WERI-Rb-1 (cell line): ENCODE results near the gene ANK2.

Experiments
- DNase-seq: peaks from one replicate; pipeline ENCODE4 v3.0.0-alpha.2; 2020
- H3K27ac ChIP-seq: fragments of 250-450 bp; sonication (Bioruptor Pico); 2 replicates; pipeline ENCODE4 v1.5.1; 2020; ENCODE audit warnings: mild to moderate bottlenecking, moderate library complexity
- H3K27me3 ChIP-seq: fragments of 250-450 bp; sonication (Bioruptor Pico); 2 replicates; pipeline ENCODE4 v1.5.1; 2021; ENCODE audit warnings: mild to moderate bottlenecking, low read depth, moderate library complexity; ENCODE audit not compliant: insufficient read depth, severe bottlenecking
- H3K36me3 ChIP-seq: fragments of 250-450 bp; sonication (Bioruptor Pico); 2 replicates; pipeline ENCODE4 v1.5.1; 2020; ENCODE audit warnings: mild to moderate bottlenecking, moderate library complexity
- H3K4me3 ChIP-seq: 2 replicates; pipeline ENCODE4 v1.5.1; 2011; ENCODE audit warnings: low read depth, mild to moderate bottlenecking, control low read depth, low read length
- H3K9me3 ChIP-seq: fragments of 250-450 bp; sonication (Bioruptor Pico); 2 replicates; pipeline ENCODE4 v1.5.1; 2021; ENCODE audit warnings: mild to moderate bottlenecking, moderate library complexity; ENCODE audit not compliant: severe bottlenecking
- TF ChIP-seq, protein P1 (sequence below): IDR thresholded peaks from 2 replicates; pipeline ENCODE4 v1.5.1; 2011; ENCODE audit warnings: low read depth, mild to moderate bottlenecking, control low read depth, inconsistent platforms, low read length

ANK2 gene

DNA sequence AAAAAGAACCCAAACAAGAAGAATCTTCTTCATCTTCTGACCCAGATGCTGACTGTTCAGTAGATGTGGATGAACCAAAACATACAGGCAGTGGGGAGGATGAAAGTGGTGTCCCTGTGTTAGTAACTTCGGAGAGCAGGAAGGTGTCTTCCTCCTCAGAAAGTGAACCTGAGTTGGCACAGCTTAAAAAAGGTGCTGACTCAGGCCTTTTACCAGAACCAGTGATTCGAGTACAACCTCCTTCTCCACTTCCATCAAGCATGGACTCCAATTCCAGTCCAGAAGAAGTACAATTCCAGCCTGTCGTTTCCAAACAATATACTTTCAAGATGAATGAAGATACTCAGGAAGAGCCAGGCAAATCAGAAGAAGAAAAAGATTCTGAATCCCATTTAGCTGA is 307.0 kb downstream of the ANK2 start:
- H3K27ac ChIP-seq: no peak overlapping the region
- TF ChIP-seq, protein P1, sequence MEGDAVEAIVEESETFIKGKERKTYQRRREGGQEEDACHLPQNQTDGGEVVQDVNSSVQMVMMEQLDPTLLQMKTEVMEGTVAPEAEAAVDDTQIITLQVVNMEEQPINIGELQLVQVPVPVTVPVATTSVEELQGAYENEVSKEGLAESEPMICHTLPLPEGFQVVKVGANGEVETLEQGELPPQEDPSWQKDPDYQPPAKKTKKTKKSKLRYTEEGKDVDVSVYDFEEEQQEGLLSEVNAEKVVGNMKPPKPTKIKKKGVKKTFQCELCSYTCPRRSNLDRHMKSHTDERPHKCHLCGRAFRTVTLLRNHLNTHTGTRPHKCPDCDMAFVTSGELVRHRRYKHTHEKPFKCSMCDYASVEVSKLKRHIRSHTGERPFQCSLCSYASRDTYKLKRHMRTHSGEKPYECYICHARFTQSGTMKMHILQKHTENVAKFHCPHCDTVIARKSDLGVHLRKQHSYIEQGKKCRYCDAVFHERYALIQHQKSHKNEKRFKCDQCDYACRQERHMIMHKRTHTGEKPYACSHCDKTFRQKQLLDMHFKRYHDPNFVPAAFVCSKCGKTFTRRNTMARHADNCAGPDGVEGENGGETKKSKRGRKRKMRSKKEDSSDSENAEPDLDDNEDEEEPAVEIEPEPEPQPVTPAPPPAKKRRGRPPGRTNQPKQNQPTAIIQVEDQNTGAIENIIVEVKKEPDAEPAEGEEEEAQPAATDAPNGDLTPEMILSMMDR: no peak
- H3K27me3 ChIP-seq: no peaks in the 10 kb centered on the region
- DNase-seq: no peak
- no peaks in the 10 kb centered on the region for H3K9me3 ChIP-seq
- H3K4me3 ChIP-seq: no peak overlapping the region
- no peaks in the 10 kb centered on the region; the same call in 1 of the 2 replicates for H3K36me3 ChIP-seq

DNA sequence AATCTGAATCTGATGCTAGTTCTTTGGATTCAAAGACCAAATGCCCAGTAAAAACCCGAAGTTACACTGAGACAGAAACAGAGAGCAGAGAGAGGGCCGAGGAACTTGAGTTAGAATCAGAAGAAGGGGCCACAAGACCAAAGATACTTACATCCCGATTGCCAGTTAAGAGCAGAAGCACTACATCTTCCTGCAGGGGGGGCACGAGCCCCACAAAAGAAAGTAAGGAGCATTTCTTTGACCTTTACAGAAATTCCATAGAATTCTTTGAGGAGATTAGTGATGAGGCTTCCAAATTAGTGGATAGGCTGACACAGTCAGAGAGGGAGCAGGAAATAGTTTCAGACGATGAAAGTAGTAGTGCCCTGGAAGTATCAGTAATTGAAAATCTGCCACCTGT is 309.3 kb downstream of the ANK2 start:
- TF ChIP-seq, protein P1: no peak
- H3K36me3 ChIP-seq: no peaks in the 10 kb centered on the region; the same call in 1 of the 2 replicates
- no peak overlapping the region for H3K4me3 ChIP-seq
- DNase-seq: no peak
- no peaks in the 10 kb centered on the region for H3K27me3 ChIP-seq
- H3K9me3 ChIP-seq: no peaks in the 10 kb centered on the region
- no peak overlapping the region for H3K27ac ChIP-seq

DNA sequence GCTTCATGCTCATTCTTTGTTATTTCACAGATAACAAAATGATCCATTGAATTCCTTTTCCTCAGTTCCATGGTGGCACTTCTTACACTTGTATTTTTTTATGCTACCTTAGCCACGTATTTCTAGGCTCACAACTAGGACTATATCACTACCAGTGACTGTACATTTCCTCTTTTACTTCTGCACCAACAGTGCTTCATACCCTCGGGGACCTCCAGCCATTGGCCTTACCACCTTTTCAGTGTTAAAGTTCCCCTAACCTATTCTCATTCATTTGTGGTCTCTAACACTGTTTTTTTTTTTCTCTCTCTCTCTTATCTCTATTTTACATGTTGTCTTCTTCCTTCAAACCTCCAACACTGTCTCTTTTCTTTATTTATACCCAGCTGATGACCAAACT is 315.9 kb downstream of the ANK2 start:
- no peak overlapping the region for H3K4me3 ChIP-seq
- H3K27ac ChIP-seq: no peak overlapping the region
- H3K9me3 ChIP-seq: no peaks in the 10 kb centered on the region
- peaks cover 12% of the 10 kb centered on the region for H3K36me3 ChIP-seq
- no peak for DNase-seq
- TF ChIP-seq, protein P1: no peak
- no peaks in the 10 kb centered on the region for H3K27me3 ChIP-seq

DNA sequence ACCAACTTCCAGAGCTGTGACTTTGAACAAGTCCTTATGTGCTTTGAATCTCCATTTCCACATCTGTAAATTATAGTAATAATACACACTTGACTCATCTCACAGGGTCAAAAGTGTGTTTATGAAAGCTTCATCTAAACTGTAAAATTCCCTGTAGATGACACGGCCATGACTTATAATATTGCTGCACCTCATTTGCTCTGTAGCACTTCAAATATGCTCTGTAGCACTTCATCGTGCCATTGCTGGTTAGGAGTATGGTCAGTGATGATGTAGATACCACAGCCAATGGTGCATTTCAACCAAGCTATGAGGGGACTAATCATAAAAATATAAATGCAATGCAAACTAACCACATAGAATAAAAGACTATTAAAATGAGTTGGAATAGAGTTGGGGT is 318.6 kb downstream of the ANK2 start:
- H3K36me3 ChIP-seq: peaks cover 12% of the 10 kb centered on the region
- TF ChIP-seq, protein P1: no peak
- H3K27me3 ChIP-seq: no peaks in the 10 kb centered on the region
- no peak for DNase-seq
- H3K9me3 ChIP-seq: no peaks in the 10 kb centered on the region
- no peak overlapping the region for H3K27ac ChIP-seq
- no peak overlapping the region for H3K4me3 ChIP-seq

DNA sequence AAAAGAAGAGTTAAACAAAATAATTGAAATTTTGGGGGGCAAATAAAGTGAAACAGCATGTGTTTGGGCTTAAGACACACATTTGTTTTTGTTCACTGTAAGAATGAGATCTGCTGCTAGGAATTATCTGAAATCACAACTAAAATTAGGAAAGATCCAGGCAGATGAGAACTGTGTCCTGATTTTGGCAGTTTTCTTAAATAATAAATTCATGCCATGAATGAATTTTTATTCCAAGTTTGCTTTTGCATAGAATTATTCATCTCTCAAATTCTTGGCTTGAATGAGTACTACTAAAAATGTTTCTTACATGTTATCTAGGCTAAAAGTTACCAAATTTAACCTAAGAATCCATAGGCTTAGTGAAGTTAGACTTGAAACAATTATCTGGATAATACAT is 321.7 kb downstream of the ANK2 start:
- no peak overlapping the region for H3K4me3 ChIP-seq
- TF ChIP-seq, protein P1: no peak
- no peaks in the 10 kb centered on the region for H3K9me3 ChIP-seq
- H3K27me3 ChIP-seq: no peaks in the 10 kb centered on the region
- no peak overlapping the region for H3K27ac ChIP-seq
- H3K36me3 ChIP-seq: peaks cover 17% of the 10 kb centered on the region
- DNase-seq: no peak

DNA sequence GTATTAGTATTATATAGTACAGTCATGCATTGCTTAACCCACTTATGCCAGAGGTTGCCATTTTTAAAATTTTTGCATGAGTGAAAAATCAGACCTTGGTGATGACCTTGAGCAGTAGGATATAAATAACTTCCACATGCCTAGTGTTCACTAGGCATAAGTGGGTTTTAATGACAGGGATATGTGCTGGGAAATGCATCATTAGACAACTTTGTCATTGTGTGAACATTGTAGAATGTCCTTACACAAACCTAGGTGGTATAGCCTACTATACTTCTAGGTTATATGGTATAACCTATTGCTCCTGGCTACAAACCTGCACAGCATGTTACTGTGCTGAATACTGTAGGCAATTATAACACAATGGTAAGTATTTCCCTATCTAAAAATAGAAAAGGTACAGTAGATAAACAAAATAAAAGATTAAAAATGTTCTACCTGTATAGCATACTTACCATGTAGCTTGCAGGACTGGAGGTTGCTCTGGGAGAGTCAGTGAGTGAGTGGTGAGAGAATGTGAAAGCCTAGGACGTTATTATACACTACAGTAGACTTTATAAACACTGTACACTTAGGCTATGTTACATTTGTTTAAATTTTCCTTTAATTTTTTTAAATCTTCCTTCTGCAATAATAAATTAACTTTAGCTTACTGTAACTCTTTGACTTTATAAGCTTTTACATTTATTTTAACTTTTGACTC is 326.7 kb downstream of the ANK2 start:
- TF ChIP-seq, protein P1: no peak
- no peaks in the 10 kb centered on the region for H3K9me3 ChIP-seq
- no peak for DNase-seq
- H3K27ac ChIP-seq: no peak overlapping the region
- no peaks in the 10 kb centered on the region for H3K27me3 ChIP-seq
- H3K4me3 ChIP-seq: no peak overlapping the region
- peaks cover 6% of the 10 kb centered on the region; the same call in 1 of the 2 replicates for H3K36me3 ChIP-seq
